HG03039 (cell line): ENCODE results near the gene STOML1.

Experiments used
- ATAC-seq: cut with Tn5 transposase; IDR thresholded peaks from one replicate; pipeline ENCODE4 v1.9.1; 2021; ENCODE audit warnings: mild to moderate bottlenecking, moderate library complexity; ENCODE audit not compliant: unreplicated experiment

STOML1 gene

GRCh38 chr15:73934281-73934680, 57.8 kb downstream of the STOML1 start:
- no peak for ATAC-seq

- no peak for ATAC-seq
Measured at GRCh38 chr15:73932381-73933191, 59.5 kb downstream of the STOML1 start.

- ATAC-seq, result no peak
Measured at GRCh38 chr15:73931441-73931840, 60.7 kb downstream of the STOML1 start.

GRCh38 chr15:73930790-73931281, 61.3 kb downstream of the STOML1 start:
- ATAC-seq, result no peak

- no peak for ATAC-seq
Measured at GRCh38 chr15:73930371-73930770, 61.7 kb downstream of the STOML1 start.

GRCh38 chr15:73928971-73929627, 63.0 kb downstream of the STOML1 start:
- ATAC-seq, result no peak
